PC-3 (cell line): ENCODE data around the gene SFSWAP.

Experiments used
- EZH2 ChIP-seq: fragments of 300-600 bp; sonication (generic); IDR thresholded peaks from one replicate; pipeline ENCODE4 v1.6.1; 2017; ENCODE audit warnings: antibody characterized with exemption, mild to moderate bottlenecking, low read length; ENCODE audit not compliant: unreplicated experiment
- EZH2phosphoT487 ChIP-seq: fragments of 300-600 bp; sonication (generic); IDR thresholded peaks from 2 replicates; pipeline ENCODE4 v1.6.1; 2018; ENCODE audit warnings: mild to moderate bottlenecking, antibody characterized with exemption, low read length, borderline replicate concordance
- TF ChIP-seq, protein P1 (sequence below): fragments of 300-600 bp; sonication (generic); conservative IDR thresholded peaks from 2 replicates; pipeline ENCODE4 v1.5.1; 2017; ENCODE audit warnings: antibody characterized with exemption, low read depth, mild to moderate bottlenecking, low read length

DNA sequence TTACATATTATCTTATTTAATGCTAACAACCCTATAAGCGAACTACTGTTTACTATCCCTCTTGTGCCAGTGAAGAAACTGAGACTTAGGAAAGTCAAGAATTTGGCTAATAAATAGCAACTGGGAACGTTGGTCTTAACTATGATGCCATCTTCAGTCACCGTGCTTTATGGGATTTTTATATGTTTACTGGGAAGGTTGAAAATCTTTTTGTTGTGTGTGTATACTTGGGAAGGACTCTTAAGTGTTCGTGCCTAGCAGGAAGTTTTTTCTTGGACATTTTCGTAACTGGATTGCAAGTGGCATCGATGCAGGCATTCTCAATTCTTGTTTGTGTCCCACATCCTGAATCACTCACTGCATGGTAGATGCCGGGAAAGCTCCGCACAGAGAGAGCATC is 9.4 kb downstream of the SFSWAP start:
- TF ChIP-seq, protein P1, sequence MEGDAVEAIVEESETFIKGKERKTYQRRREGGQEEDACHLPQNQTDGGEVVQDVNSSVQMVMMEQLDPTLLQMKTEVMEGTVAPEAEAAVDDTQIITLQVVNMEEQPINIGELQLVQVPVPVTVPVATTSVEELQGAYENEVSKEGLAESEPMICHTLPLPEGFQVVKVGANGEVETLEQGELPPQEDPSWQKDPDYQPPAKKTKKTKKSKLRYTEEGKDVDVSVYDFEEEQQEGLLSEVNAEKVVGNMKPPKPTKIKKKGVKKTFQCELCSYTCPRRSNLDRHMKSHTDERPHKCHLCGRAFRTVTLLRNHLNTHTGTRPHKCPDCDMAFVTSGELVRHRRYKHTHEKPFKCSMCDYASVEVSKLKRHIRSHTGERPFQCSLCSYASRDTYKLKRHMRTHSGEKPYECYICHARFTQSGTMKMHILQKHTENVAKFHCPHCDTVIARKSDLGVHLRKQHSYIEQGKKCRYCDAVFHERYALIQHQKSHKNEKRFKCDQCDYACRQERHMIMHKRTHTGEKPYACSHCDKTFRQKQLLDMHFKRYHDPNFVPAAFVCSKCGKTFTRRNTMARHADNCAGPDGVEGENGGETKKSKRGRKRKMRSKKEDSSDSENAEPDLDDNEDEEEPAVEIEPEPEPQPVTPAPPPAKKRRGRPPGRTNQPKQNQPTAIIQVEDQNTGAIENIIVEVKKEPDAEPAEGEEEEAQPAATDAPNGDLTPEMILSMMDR: no peak
- TF ChIP-seq EZH2 (no peak), EZH2phosphoT487 (no peak)
